ENCODE results near the gene RGMA. TPM values are rescaled to one million over a fixed set of nuclear protein-coding genes. Genes with fewer than 3 reads are reported as not detected.

Gene RGMA
- total and polyA plus RNA-seq, 2 of the 8 experiments (the other 6 are each of a cell fraction or from before 2014, with no cell fraction given) = 19.9 to 39.8 TPM

DNA sequence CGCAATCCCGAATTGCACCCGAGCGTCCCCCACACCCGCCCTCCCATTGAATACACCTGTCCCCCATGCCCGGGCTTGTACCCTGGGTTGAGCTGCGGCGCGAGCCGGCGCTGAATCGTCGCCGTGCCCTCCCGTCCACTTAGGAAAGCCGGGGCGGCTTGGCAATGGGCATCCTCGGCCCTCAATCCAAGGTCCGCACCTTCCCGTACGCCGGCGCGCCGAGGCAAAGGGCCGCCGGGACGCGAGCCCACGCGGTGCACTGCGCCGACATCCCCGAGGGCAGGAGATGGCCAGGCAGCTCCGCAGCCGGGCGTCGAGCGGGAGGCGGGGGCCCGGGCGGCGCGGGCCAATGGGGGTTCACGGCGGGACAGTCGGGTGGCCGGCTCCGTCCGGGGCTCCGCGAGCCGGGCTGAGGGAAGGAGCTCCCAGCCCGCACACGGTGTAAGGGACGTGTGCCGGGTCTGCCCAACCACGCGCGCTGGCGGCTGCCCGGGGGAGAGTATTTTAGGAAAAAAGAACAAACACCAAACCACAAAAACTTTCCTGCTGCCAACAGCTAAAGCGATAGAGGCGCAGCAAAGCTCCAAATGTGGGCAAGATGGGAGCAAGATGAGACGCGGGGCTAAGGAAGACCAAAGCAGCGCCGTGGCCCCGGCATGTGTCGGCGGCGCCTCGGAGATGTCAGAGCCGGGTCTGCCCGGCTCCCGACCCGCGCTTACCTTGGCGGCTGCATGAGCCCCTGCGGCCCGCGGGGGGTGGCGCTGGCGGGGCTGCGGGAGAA, 621 bp downstream of the RGMA start:
- Histone ChIP-seq H4K20me1 (replicated peaks in 1 of 2; ENCODE audit: control insufficient read depth in 1 of 2, insufficient read depth in 2 of 2, low read length in 2 of 2) (peaks cover 0 to 4% of the 10 kb centered on the region in 2 experiments), H3K27me3 (replicated peaks in 1 of 4; ENCODE audit: control insufficient read depth in 3 of 4, extremely low read depth in 1 of 4, insufficient read depth in 3 of 4, low read length in 3 of 4) (peaks cover 11 to 45% (median 37%) of the 10 kb centered on the region in 4 experiments), H3K18ac (ENCODE audit: extremely low read depth, low read length) (peak overlapping the region; percentile 75; the same call in 1 of the 2 replicates), H2BK20ac (ENCODE audit: low read length) (no peak overlapping the region), H4K91ac (replicated peaks; ENCODE audit: insufficient read length, low read length) (peak overlapping the region; percentile 57), H3K56ac (replicated peaks; ENCODE audit: insufficient read length, low read depth, low read length) (no peak overlapping the region), H2BK5ac (ENCODE audit: low read depth, low read length) (no peak overlapping the region; the same call in 1 of the 2 replicates), H2AFZ (ENCODE audit: low read length) (no peak overlapping the region; the same call in 1 of the 2 replicates), H3K23me2 (ENCODE audit: low read depth, low read length) (peaks cover 19% of the 10 kb centered on the region; the same call in 1 of the 2 replicates), H3K79me2 (ENCODE audit: control insufficient read depth in 1 of 2, insufficient read depth in 2 of 2, low read length in 2 of 2) (peaks cover 0 to 16% of the 10 kb centered on the region in 2 experiments; a peak in 2 of 4 replicates), H3K4me2 (ENCODE audit: insufficient read depth in 1 of 2, low read depth in 2 of 2, low read length in 2 of 2) (peak overlapping the region; percentile 81 to 90), H3K4me1 (replicated peaks in 1 of 4; ENCODE audit: control insufficient read depth in 3 of 4, insufficient read depth in 4 of 4, low read length in 3 of 4) (peaks cover 0 to 12% (median 1%) of the 10 kb centered on the region in 4 experiments; a peak in 6 of 7 replicates), H3K4ac (replicated peaks; ENCODE audit: insufficient read length, low read depth, low read length) (no peak overlapping the region), H4K8ac (ENCODE audit: extremely low read depth, insufficient read depth, low read length) (no peak overlapping the region; the same call in 1 of the 2 replicates), H3K4me3 (ENCODE audit: extremely low read depth in 1 of 4, insufficient read depth in 2 of 4, low read depth in 3 of 4, low read length in 4 of 4) (peak overlapping the region; percentile 54 to 75 (median 63)), H4K5ac (ENCODE audit: insufficient read length, low read depth, low read length) (no peak overlapping the region), H2BK12ac (ENCODE audit: low read depth, low read length) (peak overlapping the region; percentile 82; the same call in 1 of the 2 replicates), H2BK120ac (replicated peaks; ENCODE audit: low read depth, low read length) (no peak overlapping the region), H3K27ac (ENCODE audit: low read depth, low read length) (no peak overlapping the region), H3K9me3 (ENCODE audit: insufficient read depth in 2 of 2, low read depth in 1 of 2, low read length in 1 of 2) (no peaks in the 10 kb centered on the region), H3K79me1 (ENCODE audit: low read depth, low read length) (0 out of 2 replicates have a peak, but pooled peaks cover 2% of the 10 kb centered on the region), H2AK5ac (ENCODE audit: low read depth, low read length) (no peak overlapping the region), H3K14ac (ENCODE audit: insufficient read length) (no peak overlapping the region), H3K9ac (replicated peaks in 1 of 4; ENCODE audit: extremely low read depth in 1 of 4, low read depth in 3 of 4, low read length in 3 of 4) (peak overlapping the region in 2 of 4 experiments; percentile 19 to 20; a peak in 3 of 7 replicates), H3K23ac (ENCODE audit: insufficient read length) (no peak overlapping the region), H3K36me3 (ENCODE audit: control insufficient read depth in 2 of 4, insufficient read depth in 4 of 4, low read length in 3 of 4) (no peaks in the 10 kb centered on the region), H2BK15ac (ENCODE audit: low read length) (no peak overlapping the region)
- ChIA-PET POLR2A (ENCODE audit: partially characterized antibody) (interaction anchor here (0.9 to 1.5 kb wide), 3 partner anchors 16 to 243 kb away, joined by 4 to 6 read pairs (median 6); no protein-coding TSS in a partner anchor), CTCF (ENCODE audit: partially characterized antibody) (interaction anchor here (0.7 to 3.6 kb wide), 70 partner anchors 8 to 1031 kb away, joined by 3 to 41 read pairs (median 4); no protein-coding TSS in a partner anchor)
- WGBS, 2 experiments (ENCODE audit: extremely low coverage in 1 of 2, insufficient coverage in 1 of 2, insufficient read length in 1 of 2, insufficient replicate concordance in 2 of 2, low coverage in 1 of 2, low lambda C conversion rate in 2 of 2, missing lambda C conversion rate in 1 of 2) = 2% methylated on average over 48 of the region's 85 CpGs; no CpG with 5 or more reads in 1 of the 2 experiments
- DNase-seq (ENCODE audit: low read depth in 1 of 2, low spot score in 2 of 2) (peak in 1 of 2 experiments; percentile 82), FAIRE-seq (no peak)
- TF ChIP-seq SIN3A (conservative IDR thresholded peaks at IDR 0.05 in 1 of 2, IDR thresholded peaks at IDR 0.05 in 1 of 2; ENCODE audit: low read depth in 1 of 2, low read length in 2 of 2) = 0 out of 4 replicates have a peak, but pooled peaks of 1 of the 2 experiments have one; percentile 23
- no peak for TF ChIP-seq BCL11A (IDR thresholded peaks at IDR 0.05; ENCODE audit: low read depth in 2 of 2, low read length in 2 of 2)
- no peak for TF ChIP-seq RXRA (IDR thresholded peaks at IDR 0.05; ENCODE audit: insufficient read depth, low read depth, low read length)
- TF ChIP-seq, protein P1, sequence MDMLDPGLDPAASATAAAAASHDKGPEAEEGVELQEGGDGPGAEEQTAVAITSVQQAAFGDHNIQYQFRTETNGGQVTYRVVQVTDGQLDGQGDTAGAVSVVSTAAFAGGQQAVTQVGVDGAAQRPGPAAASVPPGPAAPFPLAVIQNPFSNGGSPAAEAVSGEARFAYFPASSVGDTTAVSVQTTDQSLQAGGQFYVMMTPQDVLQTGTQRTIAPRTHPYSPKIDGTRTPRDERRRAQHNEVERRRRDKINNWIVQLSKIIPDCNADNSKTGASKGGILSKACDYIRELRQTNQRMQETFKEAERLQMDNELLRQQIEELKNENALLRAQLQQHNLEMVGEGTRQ (IDR thresholded peaks at IDR 0.05; ENCODE audit: low read length) = no peak
- TF ChIP-seq, protein P2, sequence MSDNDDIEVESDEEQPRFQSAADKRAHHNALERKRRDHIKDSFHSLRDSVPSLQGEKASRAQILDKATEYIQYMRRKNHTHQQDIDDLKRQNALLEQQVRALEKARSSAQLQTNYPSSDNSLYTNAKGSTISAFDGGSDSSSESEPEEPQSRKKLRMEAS (IDR thresholded peaks at IDR 0.05) = peak; percentile 39
- TF ChIP-seq, protein P3, sequence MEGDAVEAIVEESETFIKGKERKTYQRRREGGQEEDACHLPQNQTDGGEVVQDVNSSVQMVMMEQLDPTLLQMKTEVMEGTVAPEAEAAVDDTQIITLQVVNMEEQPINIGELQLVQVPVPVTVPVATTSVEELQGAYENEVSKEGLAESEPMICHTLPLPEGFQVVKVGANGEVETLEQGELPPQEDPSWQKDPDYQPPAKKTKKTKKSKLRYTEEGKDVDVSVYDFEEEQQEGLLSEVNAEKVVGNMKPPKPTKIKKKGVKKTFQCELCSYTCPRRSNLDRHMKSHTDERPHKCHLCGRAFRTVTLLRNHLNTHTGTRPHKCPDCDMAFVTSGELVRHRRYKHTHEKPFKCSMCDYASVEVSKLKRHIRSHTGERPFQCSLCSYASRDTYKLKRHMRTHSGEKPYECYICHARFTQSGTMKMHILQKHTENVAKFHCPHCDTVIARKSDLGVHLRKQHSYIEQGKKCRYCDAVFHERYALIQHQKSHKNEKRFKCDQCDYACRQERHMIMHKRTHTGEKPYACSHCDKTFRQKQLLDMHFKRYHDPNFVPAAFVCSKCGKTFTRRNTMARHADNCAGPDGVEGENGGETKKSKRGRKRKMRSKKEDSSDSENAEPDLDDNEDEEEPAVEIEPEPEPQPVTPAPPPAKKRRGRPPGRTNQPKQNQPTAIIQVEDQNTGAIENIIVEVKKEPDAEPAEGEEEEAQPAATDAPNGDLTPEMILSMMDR (IDR thresholded peaks at IDR 0.05; ENCODE audit: control extremely low read depth in 1 of 3, insufficient read depth in 1 of 3, low read depth in 1 of 3, low read length in 3 of 3) = no peak

Measured in H1 (cell line).